GOT3 (cell line): ENCODE data around the gene CCDC197.

Experiments
- DNase-seq: peaks from one replicate; lab custom pipeline; 2025; ENCODE audit warnings: mixed read lengths; lab: John Stamatoyannopoulos, UW

Gene CCDC197

GRCh38 chr14:94025720-94026119 is 28.6 kb downstream of the CCDC197 start:
- no peak for DNase-seq

DNA sequence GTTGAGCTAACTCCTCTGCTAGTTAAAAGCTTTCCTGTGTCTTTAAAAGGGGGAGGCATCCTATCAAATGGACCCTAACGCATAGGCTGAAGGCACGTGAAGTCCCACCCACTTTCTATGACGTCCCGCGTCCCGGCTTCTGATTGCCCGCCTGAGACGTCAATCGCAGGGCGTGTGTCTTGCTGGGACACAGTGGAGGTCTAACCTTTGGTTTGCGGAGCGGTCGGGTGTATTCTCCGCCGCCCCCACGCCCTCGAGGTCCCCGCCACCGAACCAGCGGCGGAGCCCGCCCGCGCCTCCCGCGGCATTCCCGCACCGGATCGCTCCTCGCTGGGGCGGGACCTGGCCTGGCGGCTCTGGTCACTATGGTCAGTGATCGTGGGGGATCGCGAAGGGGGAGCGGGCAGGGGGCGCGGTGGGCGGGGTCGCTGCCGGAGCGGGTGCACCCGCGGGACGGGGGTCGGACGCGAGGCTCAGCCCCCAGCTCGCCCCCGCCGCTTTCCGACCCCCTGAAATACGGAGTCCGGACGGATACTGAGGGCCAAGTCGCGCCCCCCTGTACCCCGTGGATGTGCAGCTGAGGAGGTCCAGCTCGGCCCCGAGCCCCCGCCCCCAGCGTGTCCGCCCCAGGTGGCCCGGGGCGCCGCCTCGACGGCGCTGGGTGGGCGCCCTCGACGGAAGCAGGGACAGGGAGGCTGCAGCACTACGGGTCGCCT is 29.2 kb downstream of the CCDC197 start, which contains the start of gene OTUB2:
Gene OTUB2, plus strand, starts transcription at position 168 of the 716 bp plus-strand sequence. Its CDS starts 198 bp downstream, at position 366.
- peak; percentile 73 for DNase-seq

DNA sequence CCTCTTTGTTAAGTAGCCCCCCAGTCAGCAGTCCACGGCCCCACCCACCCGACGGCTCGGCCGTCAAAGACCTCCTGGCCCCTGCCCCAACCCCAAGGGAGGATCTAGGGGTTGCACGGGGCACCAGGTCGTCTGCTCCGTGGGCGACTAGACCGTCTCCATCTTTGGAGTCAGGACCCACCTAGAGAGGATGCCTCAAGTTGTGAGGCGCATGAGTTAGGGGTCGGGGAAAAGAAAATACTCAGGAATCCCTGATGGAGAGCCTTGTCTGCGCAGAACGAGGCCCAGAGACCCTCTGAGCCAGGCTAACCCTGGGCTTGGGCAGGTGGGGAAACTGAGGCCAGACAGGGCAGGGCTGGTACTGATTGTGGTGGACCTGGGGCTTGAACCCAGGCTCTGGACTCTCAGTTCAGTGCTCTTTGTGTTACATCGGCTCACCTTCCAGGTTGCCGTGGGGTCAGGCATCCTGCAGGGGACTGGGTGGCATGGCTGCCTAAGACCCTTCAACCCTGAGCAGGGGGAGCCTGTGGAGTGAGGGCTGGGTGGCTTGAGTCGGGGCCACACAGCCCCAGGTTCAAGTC is 29.9 kb downstream of the CCDC197 start:
- DNase-seq: no peak

DNA sequence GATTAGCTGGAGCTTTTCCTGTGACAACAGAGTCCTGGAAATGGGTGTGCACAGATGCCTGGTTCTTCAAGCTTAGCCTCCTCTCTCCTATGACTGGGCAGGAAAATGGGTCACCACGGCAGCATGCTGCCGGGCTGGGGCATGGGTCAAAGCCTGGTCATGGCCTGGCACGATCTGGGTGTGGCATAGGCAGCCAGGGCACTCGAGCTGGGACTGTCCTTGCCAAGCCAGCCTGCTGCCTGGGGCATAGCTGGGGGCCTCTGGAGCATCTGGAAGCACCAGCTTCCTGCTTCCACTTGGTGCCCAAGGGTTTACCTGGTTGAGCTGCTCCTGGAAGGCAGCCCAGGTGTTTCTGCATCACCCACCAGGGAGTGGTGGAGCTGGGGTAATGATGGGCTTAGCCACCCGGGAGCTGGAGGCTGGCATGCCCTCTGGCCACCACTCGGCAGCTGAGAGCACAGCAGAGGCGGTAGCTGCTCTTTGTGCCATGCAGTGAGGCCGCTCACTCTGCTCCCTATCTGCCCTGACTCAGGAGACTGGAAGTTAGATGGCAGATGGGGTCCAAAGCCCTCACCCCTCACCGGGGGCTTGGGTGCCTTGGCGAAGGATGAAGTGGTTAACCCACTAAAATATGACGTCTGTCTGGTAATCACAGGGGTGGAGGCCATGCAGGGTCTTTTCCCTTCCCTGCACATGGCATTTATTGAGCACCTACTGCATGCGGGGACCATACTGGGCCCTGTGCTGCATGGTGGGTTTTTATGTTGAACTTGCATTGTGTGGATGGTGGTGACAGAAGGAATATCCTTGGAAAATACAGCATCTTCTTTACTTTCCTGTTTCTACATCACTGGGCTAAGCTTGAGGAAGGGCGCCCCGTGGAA is 30.7 kb downstream of the CCDC197 start:
- DNase-seq: no peak

DNA sequence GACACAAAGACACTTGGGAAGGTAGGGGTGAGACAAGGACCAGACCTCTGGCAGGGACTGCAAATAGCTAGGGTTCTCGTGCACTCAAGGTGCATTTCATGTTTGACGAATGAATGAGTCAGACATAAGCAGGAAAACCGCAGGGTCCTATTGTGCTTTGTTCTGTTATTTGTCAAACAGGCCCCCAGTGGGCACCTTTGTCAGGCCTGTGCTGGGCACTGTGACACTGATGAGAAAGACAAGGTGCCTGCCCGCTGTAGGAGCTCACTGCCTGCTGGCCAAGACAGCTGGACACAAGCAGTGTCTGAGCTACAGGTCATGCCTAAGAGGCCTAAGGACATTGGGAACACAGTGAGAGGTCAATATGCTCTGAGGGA is 31.3 kb downstream of the CCDC197 start:
- no peak for DNase-seq

DNA sequence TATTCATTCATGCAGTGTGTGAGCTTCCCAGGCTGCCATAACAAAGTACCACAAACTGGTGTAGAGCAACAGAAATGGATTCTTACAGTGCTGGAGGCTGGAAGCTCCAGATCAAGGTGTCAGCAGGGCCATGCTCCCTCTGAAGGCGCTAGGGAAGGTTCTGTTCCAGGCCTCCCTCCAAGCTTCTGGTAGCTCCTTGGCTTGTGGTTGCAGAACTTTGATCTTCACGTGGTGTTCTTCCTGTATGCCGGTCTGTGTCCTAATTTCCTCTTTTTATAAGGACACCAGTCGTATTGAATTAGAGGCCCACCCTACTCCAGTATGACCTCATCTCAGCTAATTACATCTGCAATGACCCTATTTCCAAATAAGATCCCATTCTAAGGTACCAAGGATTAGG is 32.2 kb downstream of the CCDC197 start:
- DNase-seq: no peak

GRCh38 chr14:94029671-94030203 is 32.6 kb downstream of the CCDC197 start:
- DNase-seq: no peak

GRCh38 chr14:94030571-94030970 is 33.5 kb downstream of the CCDC197 start:
- no peak for DNase-seq

DNA sequence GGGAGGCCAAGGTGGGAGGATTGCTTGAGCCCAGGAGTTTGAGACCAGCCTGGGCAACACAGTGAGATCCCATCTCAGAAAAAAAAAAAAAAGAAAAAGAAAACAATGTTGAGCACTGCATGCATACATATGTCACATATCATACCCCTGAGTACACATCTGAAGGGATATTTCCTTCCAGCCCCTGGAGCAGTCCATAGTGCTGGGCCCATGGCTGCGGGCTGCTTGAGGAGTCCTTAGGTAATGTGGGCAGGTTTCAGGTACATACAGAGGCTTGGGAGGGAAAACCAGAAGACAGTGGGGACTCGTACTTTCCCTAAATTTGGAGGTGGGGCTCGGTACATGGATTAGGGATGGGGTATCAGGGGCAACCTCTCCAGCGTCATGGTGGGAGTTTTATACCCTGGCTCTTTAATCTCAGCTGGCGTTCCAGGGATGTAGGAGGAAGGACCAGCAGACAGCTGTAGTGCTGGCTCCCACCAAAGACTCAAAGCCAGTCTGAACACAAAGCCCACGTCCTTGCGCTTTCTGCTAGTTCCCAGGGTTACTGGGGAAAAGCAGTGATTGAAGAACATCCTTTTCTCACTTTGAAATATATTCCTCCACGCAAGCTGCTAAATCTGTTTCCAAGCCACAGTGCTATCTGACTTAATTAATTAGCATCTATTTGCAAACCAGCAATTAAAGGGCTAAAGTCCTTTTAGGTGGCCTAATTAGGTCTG is 34.2 kb downstream of the CCDC197 start:
- DNase-seq: no peak

GRCh38 chr14:94031883-94032279 is 34.8 kb downstream of the CCDC197 start:
- DNase-seq: no peak

- DNase-seq: no peak
Measured at GRCh38 chr14:94034886-94035285, 37.8 kb downstream of the CCDC197 start.

DNA sequence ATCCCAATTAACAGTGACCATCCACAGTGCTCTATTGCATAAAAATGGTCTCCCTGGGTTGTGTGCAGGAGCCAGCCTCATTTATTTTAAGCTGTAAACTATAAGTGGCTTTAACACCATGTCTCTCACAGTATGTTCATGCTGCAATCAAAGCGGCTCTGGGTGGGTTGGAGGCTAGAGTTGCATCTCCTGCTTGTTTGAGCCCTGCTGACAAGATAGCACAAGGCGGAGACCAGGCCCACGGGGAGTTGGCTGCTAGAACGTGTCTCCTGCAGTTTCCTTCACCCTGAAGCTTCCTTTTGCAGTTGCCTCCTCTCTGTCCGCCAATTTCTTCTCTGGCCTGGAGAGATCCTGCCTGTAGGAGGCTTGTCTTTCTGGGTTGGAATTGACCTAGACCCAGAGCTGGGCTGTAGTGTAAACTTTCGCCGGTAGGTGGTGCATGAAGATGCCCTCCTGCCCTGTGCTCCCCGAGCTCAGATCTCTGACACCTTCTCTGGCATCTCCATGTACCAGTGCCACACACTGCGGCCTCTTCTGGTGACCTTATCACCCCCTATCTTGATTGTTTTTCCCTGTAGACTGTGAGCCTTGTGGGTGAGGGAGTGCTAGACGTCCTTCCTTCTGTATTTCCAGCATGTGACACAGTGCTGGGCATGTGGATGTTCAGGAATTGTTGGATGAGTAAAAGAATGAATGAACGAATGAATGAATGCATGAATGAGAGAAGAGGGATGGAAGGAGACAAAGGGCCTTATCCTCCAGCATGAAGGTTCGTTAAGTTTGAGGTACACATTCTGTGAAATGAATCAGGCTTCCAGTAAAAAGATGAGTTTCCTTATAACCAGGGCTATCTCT is 39.4 kb downstream of the CCDC197 start:
- DNase-seq: no peak

DNA sequence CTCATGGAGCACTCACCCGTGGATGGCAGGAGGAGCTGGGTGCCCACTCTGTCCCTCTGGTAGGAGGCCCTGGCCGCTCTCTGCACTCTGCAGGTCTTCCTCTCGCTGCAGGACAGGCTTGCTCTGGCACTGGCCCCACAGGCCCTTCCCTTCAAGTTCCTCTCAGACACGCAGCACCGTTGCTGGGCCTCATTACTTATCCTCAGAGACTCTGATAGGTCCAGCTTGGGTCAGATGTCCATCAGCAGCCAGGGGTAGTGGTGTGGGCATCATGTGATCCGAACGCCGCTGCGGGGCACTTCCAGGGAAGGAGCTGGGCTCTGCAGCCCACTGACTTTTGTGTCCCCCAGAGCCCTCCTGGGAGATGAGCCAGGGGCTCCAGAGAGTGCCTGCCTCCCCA is 40.9 kb downstream of the CCDC197 start:
- DNase-seq: no peak

GRCh38 chr14:94038510-94038909 is 41.4 kb downstream of the CCDC197 start:
- DNase-seq: no peak

DNA sequence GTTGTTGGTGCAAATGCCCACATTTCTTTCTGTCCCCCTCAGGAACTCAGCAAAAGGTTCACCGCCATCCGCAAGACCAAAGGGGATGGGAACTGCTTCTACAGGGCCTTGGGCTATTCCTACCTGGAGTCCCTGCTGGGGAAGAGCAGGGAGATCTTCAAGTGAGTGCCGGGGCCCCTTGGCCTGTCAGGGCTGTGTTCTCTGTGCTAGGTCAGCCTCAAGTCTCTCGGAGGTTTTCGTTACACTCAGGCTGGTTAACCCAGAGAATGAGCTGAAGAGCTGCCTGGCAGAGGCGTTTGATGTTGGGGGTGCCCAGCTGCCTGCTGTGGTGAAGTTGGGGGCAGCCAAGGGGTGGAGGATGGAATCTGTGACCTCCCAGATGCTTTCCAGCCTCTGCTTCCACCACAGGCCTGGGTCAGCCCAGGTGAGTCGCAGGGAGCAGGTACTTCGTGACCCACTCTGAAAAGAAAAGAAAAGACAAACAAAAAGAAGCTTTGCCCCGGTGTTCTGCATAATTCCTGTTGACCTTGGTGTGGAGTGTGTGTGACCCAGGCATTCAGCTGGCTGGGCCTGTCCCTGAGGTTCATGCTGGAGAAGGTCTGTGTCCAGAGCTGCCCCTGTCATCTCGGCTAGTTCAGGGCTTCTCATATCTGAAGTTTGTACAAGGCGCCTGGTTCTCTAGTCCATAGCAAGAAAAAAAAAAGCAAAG is 42.0 kb downstream of the CCDC197 start:
- no peak for DNase-seq

GRCh38 chr14:94040247-94040646 is 43.1 kb downstream of the CCDC197 start:
- DNase-seq: no peak

DNA sequence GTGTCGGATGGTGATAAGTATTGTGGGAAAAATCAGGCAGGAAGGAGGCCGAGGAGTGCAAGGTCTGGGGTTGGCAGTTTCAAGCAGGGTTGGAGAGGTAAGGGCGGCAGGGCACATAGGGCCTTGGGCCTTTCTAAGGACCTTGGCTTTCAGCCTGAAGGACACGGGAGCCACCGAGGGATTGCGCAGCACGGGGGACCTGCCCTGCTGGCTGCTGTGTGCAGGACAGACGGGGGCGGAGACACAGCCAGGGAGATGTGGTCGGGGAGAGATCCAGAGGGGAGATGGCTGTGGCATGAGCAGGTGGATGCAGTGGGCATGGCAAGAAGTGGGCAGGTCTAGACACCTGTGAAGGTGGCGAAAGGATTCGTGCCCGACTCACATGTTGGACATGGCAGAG is 43.7 kb downstream of the CCDC197 start:
- no peak for DNase-seq

DNA sequence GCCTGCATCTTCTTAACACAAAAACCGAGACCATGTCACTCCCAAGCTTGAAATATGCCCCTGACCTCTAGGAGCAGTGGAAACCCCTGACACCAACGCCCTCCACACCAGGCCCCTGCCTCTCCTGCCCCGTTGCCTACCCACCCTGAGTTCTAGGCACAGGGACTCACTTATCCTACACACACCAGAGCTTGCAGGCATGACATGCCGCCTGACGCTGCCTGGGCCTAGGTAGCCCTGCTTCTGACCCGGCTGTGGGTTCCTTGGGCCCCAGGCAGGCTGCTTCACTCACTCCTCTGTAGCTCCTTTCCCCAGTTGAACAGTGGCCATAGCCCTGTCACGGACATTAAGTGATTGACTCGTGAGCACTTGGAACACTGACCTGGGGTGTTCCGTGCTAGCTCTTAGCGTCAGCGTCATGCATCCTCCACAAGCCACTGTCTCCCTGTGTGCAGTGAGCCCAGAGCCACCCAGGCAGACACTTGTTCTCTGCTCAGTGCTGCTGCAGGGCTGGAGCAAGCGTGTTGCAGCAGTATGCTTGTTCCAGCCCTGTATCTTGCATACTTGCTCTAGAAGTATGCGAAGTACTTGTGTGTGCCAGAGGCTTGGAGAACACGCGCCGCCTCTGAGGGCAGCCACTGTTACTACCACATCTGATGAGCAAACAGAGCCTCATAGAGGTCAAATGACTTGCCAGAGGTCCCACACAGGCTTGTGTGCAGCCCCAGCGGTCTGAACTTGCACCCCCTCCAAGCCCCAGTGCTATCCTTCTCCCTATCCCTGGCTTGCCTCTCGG is 44.6 kb downstream of the CCDC197 start:
- DNase-seq: no peak

DNA sequence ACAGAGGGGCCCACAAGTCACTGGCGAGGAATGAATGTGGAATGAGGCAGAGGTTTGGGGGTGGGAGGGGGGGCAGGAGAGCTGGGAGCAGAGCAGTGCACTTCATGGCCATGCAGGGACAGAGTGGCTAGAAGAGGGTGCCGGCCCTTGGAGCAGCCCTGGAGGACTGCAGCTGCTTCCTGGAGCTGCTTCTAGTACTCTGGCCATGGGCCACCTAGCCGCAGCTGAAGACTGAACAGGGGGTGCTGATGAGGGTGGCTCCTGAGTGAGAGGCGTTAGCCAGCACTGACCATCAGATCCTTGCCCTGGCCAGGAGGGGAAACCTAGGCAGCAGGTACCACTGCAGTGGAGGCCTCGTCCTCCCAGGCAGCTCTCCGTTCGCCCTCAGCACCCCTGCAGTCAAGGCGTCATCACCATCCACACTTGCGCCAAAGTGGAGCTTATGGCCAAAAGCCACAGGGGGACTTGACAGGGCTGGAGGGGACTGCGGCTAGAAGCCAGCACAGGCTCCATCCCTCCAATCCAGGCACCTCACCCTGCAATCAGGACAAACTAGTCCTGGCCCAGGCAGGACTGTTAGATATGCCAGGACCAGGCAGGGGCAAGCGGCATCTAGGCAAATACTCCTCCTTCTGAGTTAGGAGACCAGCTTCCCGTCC is 45.5 kb downstream of the CCDC197 start:
- no peak for DNase-seq
